HG03571 (cell line): ENCODE data around the gene AKAP6.
"Not testable (repeated sequence)": the region's sequence is repeated elsewhere in the genome, so short reads cannot be mapped to it uniquely, and the experiment has no call there.

Experiments used
- ATAC-seq: cut with Tn5 transposase; IDR thresholded peaks from one replicate; pipeline ENCODE4 v1.9.1; 2021; ENCODE audit not compliant: unreplicated experiment

The AKAP6 gene

GRCh38 chr14:32728976-32729375 is 399.9 kb downstream of the AKAP6 start:
- ATAC-seq = no peak

- no peak for ATAC-seq
Measured at GRCh38 chr14:32731249-32731648, 402.2 kb downstream of the AKAP6 start.

- no peak for ATAC-seq
Measured at GRCh38 chr14:32733015-32733414, 403.9 kb downstream of the AKAP6 start.

GRCh38 chr14:32734261-32734660 is 405.2 kb downstream of the AKAP6 start:
- no peak for ATAC-seq

GRCh38 chr14:32737621-32738020 is 408.5 kb downstream of the AKAP6 start:
- ATAC-seq = no peak

DNA sequence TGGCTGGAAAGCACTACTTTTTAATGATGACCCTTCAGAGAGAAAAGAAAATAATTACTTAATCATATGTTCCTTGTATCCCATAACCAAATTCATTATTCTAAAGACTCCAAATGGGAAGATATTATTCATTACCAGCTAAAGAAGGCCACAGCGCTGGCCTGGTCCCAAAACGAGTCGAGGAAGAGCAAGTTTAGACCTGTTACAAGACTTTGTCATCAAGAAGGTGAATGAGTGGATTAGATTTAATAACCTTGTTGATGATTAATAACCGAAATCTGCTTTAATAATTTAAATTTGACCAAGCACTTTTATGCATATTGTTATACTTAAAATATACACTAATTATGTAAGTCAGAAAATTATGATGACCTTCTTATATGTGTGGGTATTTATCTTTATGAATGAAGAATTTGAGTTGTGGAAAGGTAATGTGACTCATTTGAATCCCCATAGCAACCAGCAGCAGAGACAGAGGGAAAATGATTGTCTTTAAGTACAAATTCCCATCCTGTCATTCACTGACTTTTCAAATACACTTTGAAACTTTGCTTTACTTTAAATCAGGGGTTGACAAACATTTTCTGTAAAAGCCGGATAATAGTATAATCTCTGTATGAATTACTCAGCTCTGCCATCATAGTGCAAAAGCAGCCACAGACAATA is 409.2 kb downstream of the AKAP6 start:
- ATAC-seq = no peak

GRCh38 chr14:32744811-32745445 is 415.8 kb downstream of the AKAP6 start:
- ATAC-seq = no peak

GRCh38 chr14:32754209-32754608 is 425.1 kb downstream of the AKAP6 start:
- no peak for ATAC-seq

DNA sequence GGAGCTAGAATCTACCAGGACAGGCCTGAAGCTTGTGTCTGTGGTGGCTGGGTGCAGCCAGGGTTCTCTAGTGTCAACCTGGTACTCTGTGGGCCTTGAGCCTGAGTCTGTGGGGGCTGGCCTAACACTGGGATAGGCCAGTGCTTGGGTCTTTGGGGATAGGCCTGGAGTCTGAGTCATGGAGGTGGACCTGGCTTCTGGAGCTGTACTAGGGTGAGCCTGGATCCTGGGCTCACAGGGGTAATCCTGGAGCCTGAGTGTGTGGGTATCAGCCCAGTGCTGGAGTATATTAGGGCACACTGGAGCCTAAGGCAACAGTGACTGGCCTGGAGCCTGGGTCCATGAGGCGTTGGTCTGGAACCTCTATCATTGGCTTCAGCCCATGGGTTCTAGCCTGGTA is 427.1 kb downstream of the AKAP6 start:
- ATAC-seq = no peak

DNA sequence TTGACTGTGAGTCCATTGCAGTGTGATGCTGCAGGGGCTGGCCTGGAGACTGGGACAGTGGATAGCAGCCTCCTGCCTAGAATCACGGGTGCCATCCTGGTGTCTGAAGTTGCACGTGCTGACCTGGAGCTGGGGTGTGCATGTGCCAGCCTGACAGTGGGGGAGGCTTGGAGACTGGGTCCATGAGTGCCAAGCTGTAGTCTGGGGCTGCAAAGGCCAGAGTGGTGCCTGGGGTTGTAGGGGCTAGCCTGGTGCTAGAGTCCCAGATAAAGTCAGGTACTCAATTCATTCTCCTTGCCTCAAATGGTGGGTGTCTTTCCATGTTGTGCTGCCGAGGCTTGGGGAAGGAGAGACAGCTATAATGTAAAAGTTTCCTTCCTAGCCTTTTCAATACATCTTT is 427.7 kb downstream of the AKAP6 start:
- ATAC-seq = no peak

DNA sequence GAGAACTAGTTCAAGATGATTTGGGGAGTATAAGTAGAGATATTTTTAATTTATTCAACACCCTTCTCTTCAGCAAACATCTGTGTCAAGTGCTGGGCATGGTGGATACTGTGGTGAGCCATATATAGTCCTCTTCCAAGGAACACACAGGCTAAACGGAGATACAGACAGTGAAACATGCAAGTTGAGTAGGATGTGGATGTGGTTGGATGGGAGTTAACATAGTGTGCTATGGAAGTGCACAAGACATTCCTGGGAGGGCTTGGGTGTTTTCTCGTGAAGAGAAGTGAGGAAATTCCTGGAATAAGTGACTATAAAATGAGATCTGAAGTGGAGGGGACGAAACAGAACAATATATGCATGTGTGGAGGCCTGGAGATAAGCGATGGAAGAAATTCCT is 428.5 kb downstream of the AKAP6 start:
- ATAC-seq = no peak

DNA sequence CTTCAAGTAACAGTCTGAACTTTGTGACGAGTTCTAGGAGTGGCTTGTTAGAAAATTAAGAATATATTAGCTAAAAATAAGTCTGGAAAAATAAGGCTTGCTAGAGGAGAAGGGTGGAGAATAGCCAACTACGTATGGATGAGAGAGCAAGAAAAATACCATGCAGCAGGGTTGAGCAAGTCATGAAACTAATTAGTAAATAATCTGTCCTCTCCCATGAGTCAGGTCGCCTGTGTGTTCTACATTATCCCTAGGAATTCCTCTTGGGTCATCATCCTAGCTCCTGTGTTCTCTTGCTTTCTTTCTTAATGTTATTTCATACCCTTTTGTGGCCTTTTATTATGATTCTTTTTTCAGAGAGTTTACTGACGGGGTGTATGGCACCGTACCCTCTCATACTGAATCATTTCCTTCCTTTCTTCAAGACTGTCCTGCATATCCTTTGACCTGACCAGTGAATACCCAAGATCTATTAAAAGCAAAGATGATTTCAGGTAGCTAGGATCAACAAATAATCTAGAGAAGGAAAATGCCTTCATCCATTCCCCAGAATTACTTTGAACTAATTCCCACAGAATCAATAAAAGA is 432.4 kb downstream of the AKAP6 start:
- ATAC-seq = no peak

GRCh38 chr14:32762886-32763285 is 433.8 kb downstream of the AKAP6 start:
- ATAC-seq = no peak

- no peak for ATAC-seq
Measured at GRCh38 chr14:32763673-32764072, 434.6 kb downstream of the AKAP6 start.

DNA sequence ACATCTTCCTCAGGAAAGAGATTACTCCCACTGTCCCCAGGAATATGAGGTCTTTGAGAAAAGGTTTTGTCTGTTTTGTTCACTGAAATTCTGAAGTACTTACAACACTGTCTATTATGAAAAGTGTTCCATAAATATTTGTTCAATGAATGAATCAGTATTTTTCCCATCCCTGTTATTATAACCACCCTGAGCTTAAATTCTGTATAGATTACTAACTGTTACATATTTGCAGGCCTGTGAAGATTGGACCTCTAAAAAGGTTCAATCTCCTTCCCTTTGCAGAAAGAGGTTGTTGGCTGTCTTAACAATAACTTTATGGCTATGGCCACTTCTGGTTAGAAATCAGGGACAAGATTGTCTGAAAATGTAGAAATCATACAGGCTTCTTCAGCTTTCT is 435.0 kb downstream of the AKAP6 start:
- ATAC-seq = no peak

GRCh38 chr14:32770422-32770821 is 441.3 kb downstream of the AKAP6 start:
- no peak for ATAC-seq

DNA sequence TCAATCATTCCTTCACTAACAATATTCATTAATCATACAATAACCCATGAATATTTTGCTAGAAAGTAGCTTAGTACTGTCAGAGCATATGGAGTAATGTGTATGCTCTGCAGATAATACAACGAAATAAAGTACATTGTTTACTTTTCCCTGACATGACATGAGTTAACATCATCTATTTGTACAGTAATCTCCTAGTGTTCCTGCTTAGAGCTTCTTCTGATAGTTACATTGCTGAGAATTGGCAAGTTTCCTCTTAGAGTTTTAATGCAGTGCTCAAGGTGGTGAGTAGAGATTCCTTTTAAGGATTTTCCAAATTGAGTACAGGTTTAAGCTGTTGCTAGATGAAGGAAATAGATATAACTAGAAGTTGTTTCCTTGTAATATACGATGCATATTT is 445.1 kb downstream of the AKAP6 start:
- no peak for ATAC-seq

DNA sequence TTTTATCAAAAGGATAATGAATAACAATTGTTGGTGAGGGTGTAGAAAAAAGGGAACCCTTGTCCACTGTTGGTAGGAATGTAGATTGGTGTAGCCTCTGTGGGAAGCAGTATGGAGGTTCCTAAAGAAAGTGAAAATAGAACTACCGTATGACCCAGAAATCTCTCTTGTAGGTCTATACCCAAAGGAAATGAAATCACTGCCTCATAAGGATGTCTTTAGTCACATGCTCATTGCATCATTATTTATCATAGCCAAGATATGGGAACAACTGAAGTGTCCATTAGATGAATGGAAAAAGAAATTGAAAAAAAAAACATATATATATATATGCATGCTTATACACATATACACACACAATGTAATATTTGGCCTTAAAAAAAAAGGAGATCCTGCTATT is 450.7 kb downstream of the AKAP6 start:
- ATAC-seq = no peak

DNA sequence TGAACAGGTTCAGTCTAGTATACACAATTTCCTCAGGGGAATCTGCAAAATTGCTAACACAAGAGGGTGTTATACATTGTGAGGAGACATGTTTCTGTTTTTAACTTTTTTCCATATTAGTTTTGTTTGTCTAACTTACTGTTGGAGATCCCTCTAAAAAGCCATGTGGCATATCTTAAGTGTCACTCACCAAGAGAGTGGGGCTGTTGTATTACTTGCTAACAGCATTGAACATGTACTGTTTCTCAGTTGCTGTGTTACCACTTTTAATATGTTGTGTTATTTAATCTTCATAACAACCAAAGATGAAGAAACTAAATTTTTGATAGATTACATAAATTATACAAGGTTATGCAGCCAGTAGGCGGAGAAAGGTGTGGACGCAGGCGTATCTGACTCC is 455.3 kb downstream of the AKAP6 start:
- ATAC-seq = no peak

DNA sequence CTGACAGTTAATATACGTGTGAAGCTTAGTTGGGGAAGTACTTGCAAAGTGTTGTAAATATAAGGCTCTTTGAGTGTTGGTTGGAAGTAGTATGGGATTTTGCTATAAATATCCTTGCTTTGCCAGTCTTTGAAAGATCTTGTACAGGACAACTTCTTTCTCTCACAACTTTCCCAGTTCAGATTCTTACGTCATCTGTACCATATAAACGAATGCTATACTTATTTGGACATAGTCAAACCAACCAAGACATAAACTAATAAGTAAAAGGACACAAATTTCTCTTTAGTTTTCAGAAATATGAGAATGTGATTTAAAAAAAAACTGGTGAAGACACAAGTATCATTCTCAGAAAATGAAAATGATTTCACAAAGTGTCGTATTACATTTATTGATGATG is 456.5 kb downstream of the AKAP6 start:
- ATAC-seq = no peak

GRCh38 chr14:32786886-32787285 is 457.8 kb downstream of the AKAP6 start:
- no peak for ATAC-seq

- ATAC-seq = not testable (repeated sequence)
Measured at GRCh38 chr14:32793033-32793432, 463.9 kb downstream of the AKAP6 start.

DNA sequence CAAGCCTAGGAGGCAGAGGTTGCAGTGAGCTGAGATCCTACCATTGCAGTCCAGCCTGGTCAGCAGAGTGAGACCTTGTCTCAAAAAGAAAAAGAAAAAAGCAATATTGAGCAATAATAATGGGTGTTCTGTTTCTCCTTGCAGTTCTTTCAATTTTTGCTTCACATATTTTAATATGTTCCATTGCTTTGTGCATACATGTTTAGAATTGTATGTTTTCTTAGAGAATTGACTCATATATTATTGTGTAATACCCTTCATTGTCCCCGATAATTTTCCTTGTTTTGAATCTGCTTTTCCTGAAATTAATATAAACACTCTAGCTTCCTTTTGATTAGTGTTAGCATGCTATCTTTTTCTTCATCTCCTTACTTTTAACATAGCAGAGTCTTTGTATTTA is 471.2 kb downstream of the AKAP6 start:
- ATAC-seq = no peak
